EH (cell line): ENCODE measurements around the gene DFFB.
A peak's percentile ranks its signal among the peaks of the same experiment; 100 is the strongest.
"Not testable (repeated sequence)": the region's sequence is repeated elsewhere in the genome, so short reads cannot be mapped to it uniquely, and the experiment has no call there.

Experiments
- DNase-seq: peaks from one replicate; pipeline ENCODE4 v3.0.0-alpha.2; 2015; ENCODE audit warnings: low read depth

Gene DFFB

DNA sequence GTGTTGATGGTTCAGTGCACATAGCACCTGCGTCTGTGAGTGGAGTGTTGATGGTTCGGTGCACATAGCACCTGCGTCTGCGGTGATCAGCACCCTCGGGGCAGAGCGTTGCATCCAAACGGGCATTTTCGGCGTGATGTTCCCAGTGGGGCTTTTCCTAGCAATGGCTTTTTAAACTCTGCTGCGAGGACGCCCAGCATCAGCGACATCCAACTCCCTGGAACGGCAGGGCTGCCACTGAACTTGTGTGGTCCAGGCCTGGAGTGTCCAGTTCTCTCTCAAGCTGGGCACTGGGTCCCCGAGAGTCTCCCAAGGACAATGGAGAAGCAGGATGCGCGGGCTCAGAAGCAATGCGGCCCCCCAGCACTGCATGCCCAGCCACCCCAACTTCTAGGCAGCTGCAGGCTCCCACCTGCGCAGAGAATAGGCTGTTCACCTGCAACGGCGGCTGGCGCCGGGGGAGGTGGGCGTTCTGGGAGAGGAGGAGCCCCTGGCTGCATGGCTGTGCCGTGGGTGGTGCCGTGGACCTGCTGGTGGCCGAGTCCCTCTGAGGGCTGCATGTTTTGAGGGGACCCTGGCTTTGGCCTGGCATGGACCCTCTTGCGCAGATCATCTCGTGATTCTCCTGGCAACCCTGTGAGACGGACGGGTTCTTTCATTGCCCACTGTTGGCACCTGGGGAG, 52.9 kb downstream of the DFFB start:
- no peak for DNase-seq

DNA sequence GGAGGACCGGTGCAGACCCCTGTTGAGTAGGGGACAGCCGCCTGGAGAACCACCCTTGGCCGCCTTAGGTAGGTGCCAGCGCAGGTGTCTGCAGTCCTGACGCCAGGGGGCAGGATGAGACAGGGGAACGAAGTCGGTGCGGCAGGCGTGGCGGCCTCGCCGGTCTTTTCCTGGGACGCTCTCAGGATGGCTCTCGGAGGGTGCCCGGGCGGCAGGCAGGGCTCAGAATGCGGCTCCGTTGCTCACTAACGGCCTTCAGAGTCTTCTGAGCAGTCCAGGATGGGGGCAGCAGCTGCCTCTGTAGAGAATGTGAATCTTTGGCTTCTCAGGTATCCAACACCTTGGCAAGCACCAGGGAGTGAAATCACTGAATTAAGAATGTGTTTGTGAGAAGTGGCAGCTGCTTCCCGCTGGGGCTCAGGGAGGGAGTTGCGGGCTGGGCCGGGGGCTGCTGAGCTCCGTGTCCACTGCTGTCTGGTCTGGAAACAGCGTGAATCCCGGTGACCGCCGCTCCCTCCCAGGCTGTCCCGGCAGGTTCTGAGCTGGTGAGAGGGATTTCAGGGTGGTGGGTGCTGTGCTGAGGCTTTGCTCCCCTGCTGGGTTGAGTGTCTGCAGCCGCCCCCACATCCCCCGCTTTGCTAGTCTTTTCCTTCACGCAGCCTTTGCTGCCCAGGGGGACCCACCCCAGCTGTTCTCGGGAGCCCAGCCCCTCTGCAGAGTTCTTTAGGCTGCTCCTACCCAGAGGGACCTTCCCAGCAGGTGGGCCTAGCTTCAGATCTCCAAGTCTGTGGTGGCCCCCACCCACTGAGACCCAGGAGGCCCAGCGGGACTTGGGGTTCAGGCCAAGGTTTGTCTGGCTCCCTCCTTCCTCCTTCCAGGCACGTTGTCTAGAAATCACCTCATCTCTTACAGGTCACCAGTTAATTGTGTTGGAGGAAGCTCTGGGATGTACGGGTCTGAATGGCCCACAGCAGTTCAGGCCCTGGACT, 53.9 kb downstream of the DFFB start:
- DNase-seq, result peak; percentile 50

- no peak for DNase-seq
Measured at GRCh38 chr1:3911981-3912808, 54.9 kb downstream of the DFFB start.

DNA sequence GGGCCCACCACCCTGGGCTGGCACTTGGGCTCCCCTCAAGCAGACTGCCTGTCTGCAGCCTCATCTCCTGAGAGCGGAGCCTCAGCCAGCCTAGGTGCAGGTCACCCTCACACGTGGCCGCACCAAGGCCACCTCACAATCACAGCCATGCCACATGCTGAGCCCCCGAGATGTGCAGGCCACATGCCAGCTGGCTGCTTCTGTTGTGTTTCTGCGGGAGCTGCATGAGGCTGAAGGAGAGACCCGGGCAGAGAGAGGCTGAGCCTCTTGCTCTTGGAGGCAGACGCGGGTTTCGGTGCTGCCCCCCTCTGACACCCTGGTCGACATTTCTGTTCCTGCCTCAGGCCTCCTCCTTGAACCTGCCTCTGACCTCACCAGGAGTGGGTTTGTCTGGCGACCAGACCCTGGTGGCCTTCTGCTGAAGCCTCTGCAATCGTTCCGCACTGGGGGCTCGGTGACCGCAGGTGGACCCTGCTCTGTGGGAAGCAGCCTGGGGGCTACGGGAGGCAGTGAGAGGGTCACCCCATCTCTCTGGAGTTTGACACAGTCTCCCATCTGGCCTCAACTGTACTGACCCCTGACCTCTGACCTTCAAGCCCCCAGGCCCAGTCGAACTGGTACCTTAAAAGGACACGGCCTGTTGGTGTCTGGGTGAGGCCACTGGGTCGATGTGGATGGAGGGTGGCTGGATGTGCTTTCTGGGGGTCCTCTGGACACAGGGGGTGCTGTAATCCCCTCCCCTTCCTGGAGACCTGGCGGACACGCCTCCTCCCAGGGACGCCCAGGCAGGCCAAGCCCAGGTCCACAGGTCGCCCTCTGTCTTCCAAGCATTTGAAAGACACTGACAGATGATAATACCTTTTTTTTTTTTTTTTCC, 55.8 kb downstream of the DFFB start:
- no peak for DNase-seq

DNA sequence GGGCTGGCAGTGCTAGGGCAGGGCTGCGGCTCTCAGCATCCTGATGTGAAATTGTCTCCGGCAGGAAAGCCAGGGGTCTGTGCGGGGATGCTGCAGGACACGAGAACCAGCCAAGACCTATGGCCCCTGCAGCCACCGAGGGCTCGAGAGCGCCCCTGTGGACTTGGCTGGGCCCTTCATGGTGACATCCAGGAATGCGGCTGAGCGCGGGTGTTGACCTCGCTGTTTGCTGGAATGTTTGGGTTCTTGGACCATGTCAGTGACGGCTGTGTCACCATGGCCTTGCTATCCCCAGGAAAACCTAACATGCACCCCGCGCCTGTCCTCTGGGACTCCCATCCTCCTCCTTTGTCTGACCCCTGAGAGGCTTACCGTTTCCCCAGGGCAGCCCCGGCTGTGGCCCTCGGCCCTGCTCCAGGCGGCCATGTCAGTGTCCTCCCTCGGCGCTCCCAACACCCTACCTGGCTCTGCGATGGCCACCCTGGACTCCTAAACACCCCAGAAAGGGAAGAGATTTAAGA, 57.1 kb downstream of the DFFB start:
- DNase-seq, result no peak

- no peak for DNase-seq
Measured at GRCh38 chr1:3914911-3915310, 57.6 kb downstream of the DFFB start.

- no peak for DNase-seq
Measured at GRCh38 chr1:3915551-3916121, 58.4 kb downstream of the DFFB start.

- no peak for DNase-seq
Measured at GRCh38 chr1:3917761-3918160, 60.5 kb downstream of the DFFB start.

GRCh38 chr1:3918359-3918758, 61.1 kb downstream of the DFFB start:
- DNase-seq, result not testable (repeated sequence)

GRCh38 chr1:3918966-3919611, 61.8 kb downstream of the DFFB start:
- DNase-seq, result no peak

DNA sequence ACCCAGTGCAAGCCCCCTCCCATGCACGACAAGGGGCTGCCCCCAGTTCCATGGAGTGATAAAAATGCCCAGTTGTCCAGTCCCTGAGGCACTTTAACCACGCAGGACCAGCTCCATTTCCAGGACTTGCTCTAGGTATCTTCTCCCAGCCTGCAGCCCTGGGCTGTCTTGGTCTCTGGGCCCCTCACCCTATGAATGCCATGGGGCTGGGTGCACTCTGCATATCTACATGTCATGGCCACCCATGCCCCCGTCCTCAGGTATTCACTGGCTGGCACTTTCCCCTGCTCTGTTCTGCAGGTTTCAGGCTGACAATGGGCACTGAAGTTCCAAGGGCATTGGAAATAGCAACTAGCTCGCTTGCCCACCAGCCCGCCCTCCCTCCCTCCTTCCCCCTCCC, 62.4 kb downstream of the DFFB start:
- no peak for DNase-seq

DNA sequence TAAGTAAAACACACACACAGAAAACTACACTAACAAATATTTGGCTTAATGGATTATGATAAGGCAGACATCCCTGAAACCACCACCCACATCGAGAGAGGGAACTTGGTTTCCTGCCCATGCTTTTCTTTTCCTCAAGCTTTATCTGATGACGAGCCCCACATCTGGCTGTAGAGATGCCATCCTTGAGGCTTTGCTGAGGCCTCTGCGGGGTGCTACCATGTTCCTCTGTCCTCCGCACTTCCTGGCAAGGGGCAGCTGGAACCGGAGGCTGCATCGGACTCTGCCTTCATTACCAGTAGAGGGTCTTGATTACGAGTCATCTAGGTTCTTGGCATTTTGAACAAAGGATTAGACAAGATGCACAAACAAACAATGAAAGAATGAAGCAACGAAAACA, 64.5 kb downstream of the DFFB start:
- no peak for DNase-seq

- peak; percentile 10 for DNase-seq
Measured at GRCh38 chr1:3922201-3922725, 65.0 kb downstream of the DFFB start.

DNA sequence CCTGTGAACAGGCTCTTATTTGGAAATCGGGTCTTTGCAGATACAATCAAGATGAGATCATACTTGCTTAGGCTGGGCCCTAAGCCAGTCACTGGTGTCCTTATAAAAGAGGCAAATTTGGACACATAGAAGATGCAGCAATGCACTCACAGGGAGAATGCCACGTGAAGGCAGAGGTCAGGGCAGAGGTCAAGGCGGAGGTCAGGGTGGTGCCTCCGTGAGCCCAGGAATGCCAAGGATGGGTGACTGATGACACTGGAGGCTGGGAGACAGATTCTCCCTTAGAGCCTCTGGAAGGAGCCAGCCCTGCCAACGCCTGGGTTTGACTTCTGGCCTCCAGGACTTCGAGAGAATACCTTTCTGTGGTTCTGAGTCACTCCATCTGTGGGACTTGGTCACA, 65.6 kb downstream of the DFFB start:
- DNase-seq, result no peak

- no peak for DNase-seq
Measured at GRCh38 chr1:3923378-3924185, 66.3 kb downstream of the DFFB start.

GRCh38 chr1:3924186-3924824, 67.0 kb downstream of the DFFB start:
- no peak for DNase-seq

DNA sequence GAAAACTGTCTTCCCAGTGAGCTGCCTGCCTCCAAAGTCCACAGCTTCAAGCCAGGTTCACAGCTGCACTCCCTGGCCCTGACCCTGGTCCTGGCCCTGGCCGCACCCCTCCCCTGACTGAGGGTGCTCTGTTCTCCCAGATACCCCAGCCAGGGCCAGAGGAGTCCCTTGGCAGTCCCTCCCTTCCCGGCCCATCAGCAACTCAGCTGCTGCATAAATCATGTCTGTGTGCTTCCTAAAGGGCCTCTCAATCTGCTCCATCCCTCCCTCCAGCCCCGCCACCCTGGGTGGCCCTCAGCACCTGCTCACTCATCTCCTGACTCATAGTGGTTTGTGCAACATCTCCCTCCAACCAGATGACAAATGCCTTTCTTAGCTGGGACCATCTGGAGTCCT, 67.5 kb downstream of the DFFB start:
- DNase-seq, result no peak

DNA sequence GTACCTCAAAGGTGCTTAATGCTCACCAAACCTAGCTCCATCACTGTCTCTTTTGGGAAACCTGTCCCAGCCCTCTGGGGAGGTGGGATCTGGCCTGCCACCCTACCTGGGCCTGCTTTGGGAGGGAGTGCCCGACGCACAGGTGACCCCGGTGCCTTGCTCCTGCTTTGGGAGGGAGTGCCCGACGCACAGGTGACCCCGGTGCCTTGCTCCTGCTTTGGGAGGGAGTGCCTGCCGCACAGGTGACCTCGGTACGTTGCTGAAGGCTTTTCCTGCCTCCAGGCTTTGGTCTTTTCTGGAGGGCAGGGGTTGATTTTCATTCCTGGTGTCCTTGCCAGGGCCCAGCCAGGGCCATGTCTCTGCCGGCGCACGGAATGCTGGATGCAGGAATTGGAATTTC, 68.0 kb downstream of the DFFB start:
- DNase-seq, result no peak

- DNase-seq, result no peak
Measured at GRCh38 chr1:3925762-3926161, 68.5 kb downstream of the DFFB start.
